ENCODE measurements around the gene NTN4.

DNA sequence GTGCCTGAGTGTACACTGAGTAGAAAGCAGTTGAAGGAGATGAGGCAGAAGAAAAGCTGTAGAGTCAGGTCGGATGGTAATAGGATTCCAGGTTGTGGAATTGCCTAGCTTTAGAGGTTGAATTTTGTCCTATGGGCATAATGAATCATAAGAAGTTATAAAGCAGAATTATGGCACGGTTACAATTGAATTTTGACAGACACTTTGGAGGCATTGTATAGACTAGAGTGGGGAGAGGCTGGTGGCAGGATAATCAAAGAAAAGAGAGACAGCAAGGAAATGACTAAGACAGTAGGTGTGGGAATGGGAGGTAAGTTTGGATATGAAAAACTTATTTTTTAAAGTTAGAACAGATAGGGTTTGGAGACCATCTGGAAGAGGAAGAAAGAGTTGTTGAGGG lies 102.6 kb downstream of the NTN4 start:
- TF ChIP-seq, protein P1, sequence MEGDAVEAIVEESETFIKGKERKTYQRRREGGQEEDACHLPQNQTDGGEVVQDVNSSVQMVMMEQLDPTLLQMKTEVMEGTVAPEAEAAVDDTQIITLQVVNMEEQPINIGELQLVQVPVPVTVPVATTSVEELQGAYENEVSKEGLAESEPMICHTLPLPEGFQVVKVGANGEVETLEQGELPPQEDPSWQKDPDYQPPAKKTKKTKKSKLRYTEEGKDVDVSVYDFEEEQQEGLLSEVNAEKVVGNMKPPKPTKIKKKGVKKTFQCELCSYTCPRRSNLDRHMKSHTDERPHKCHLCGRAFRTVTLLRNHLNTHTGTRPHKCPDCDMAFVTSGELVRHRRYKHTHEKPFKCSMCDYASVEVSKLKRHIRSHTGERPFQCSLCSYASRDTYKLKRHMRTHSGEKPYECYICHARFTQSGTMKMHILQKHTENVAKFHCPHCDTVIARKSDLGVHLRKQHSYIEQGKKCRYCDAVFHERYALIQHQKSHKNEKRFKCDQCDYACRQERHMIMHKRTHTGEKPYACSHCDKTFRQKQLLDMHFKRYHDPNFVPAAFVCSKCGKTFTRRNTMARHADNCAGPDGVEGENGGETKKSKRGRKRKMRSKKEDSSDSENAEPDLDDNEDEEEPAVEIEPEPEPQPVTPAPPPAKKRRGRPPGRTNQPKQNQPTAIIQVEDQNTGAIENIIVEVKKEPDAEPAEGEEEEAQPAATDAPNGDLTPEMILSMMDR (IDR thresholded peaks at IDR 0.05), result no peak
- TF ChIP-seq POLR2A (IDR thresholded peaks at IDR 0.05), result no peak
